Globus pallidus (tissue), 1 donor: ENCODE data around the gene ESRRA.
"Not testable (repeated sequence)": the region's sequence is repeated elsewhere in the genome, so short reads cannot be mapped to it uniquely, and the experiment has no call there.

Source experiments
- DNase-seq: peaks from one replicate; pipeline ENCODE4 v3.0.0-alpha.2; 2015; ENCODE audit warnings: low spot score

Gene ESRRA

GRCh38 chr11:64314146-64314804, 9.0 kb downstream of the ESRRA start:
- no peak for DNase-seq

- no peak for DNase-seq
Measured at GRCh38 chr11:64314805-64315561, 9.7 kb downstream of the ESRRA start.

GRCh38 chr11:64315667-64316526, 10.6 kb downstream of the ESRRA start:
- not testable (repeated sequence) for DNase-seq

GRCh38 chr11:64316672-64317324, 11.5 kb downstream of the ESRRA start:
- DNase-seq, result no peak

- peak; percentile 97 for DNase-seq
Measured at GRCh38 chr11:64317325-64317960, 12.1 kb downstream of the ESRRA start, which contains the start of gene TRMT112. TSS of gene TRMT112 (minus strand) at chr11:64317559. CDS start at chr11:64317526, 33 bp downstream.

- peak; percentile 99 for DNase-seq
Measured at GRCh38 chr11:64317961-64318765, 12.8 kb downstream of the ESRRA start, which contains the start of gene PRDX5. TSS of gene PRDX5 (plus strand) at chr11:64318121. CDS start at chr11:64318216, 95 bp downstream.

- no peak for DNase-seq
Measured at GRCh38 chr11:64318766-64319761, 13.7 kb downstream of the ESRRA start.

- DNase-seq, result no peak
Measured at GRCh38 chr11:64320556-64320955, 15.2 kb downstream of the ESRRA start.

GRCh38 chr11:64321026-64321425, 15.7 kb downstream of the ESRRA start:
- no peak for DNase-seq

- no peak for DNase-seq
Measured at GRCh38 chr11:64321533-64321932, 16.2 kb downstream of the ESRRA start.

GRCh38 chr11:64322925-64323260, 17.6 kb downstream of the ESRRA start:
- no peak for DNase-seq

- no peak for DNase-seq
Measured at GRCh38 chr11:64323373-64323772, 18.0 kb downstream of the ESRRA start.

GRCh38 chr11:64323984-64324383, 18.7 kb downstream of the ESRRA start:
- DNase-seq, result not testable (repeated sequence)

- no peak for DNase-seq
Measured at GRCh38 chr11:64324692-64325469, 19.6 kb downstream of the ESRRA start.

GRCh38 chr11:64327375-64327774, 22.1 kb downstream of the ESRRA start:
- DNase-seq, result no peak

- no peak for DNase-seq
Measured at GRCh38 chr11:64327993-64328392, 22.7 kb downstream of the ESRRA start.

- DNase-seq, result no peak
Measured at GRCh38 chr11:64330888-64331287, 25.6 kb downstream of the ESRRA start.

- no peak for DNase-seq
Measured at GRCh38 chr11:64331569-64332371, 26.4 kb downstream of the ESRRA start.
